WTC11 (cell line): Measurements from ENCODE around the gene HIF1A. TPM values are rescaled to one million over a fixed set of nuclear protein-coding genes. Genes with fewer than 3 reads are reported as not detected.

Experiments
- ATAC-seq: fragments of 200-7000 bp; cut with Tn5 transposase; 2 replicates; pipeline ENCODE4 v1.10.0; 2021; ENCODE audit warnings: mild to moderate bottlenecking, moderate library complexity
- CTCF ChIA-PET: fragments of 300-600 bp; sonication (Branson Sonifier 250); formaldehyde crosslinking; loops from one replicate; lab custom pipeline; 2021; ENCODE audit warnings: antibody characterized with exemption; lab: Charles Lee
- POLR2A ChIA-PET: fragments of 350-600 bp; sonication (Branson Sonifier 250); formaldehyde crosslinking; loops from one replicate; lab custom pipeline; 2021; ENCODE audit warnings: antibody characterized with exemption; lab: Charles Lee
- DNase-seq: peaks from one replicate; pipeline ENCODE4 v3.0.0; 2021; ENCODE audit warnings: low spot score
- H3K27ac Mint-ChIP-seq: 2 replicates; pipeline ENCODE4 v1.8.0; 2021; ENCODE audit warnings: mixed read lengths
- H3K27me3 Mint-ChIP-seq: 2 replicates; pipeline ENCODE4 v1.8.0; 2021; ENCODE audit warnings: low read depth, mild to moderate bottlenecking, moderate library complexity, mixed read lengths
- H3K36me3 Mint-ChIP-seq: 2 replicates; pipeline ENCODE4 v1.8.0; 2021; ENCODE audit warnings: mixed read lengths
- H3K4me1 Mint-ChIP-seq: 2 replicates; pipeline ENCODE4 v1.8.0; 2022; ENCODE audit warnings: mixed read lengths
- H3K4me3 Mint-ChIP-seq: 2 replicates; pipeline ENCODE4 v1.8.0; 2021; ENCODE audit warnings: mild to moderate bottlenecking, moderate library complexity, mixed read lengths
- H3K9me3 Mint-ChIP-seq: 2 replicates; pipeline ENCODE4 v1.8.0; 2021; ENCODE audit warnings: mixed read lengths
- E2F4 ChIP-seq: sonication (generic); formaldehyde crosslinking; IDR thresholded peaks from 2 replicates; pipeline ENCODE4 v1.8.1; 2022; ENCODE audit warnings: low read depth, mild to moderate bottlenecking, moderate library complexity, missing genetic modification reagents, borderline replicate concordance
- FOXP4 ChIP-seq: sonication (generic); formaldehyde crosslinking; IDR thresholded peaks from 2 replicates; pipeline ENCODE4 v1.8.0; 2022; ENCODE audit warnings: mild to moderate bottlenecking, missing genetic modification reagents
- KAT7 ChIP-seq: sonication (generic); formaldehyde crosslinking; IDR thresholded peaks from 2 replicates; pipeline ENCODE4 v1.8.1; 2023; ENCODE audit warnings: missing genetic modification reagents, mild to moderate bottlenecking, borderline replicate concordance
- PREB ChIP-seq: sonication (generic); formaldehyde crosslinking; IDR thresholded peaks from 2 replicates; pipeline ENCODE4 v1.8.1; 2022; ENCODE audit warnings: mild to moderate bottlenecking, missing genetic modification reagents, moderate library complexity, borderline replicate concordance
- STAT6 ChIP-seq: sonication (generic); formaldehyde crosslinking; conservative IDR thresholded peaks from 2 replicates; pipeline ENCODE4 v1.8.1; 2023; ENCODE audit warnings: mild to moderate bottlenecking, low read depth, missing genetic modification reagents, moderate library complexity
- ZBTB43 ChIP-seq: sonication (generic); formaldehyde crosslinking; IDR thresholded peaks from 2 replicates; pipeline ENCODE4 v1.8.1; 2023; ENCODE audit warnings: mild to moderate bottlenecking, missing genetic modification reagents
- ZNF396 ChIP-seq: fragments of 250-450 bp; sonication (Bioruptor Pico); IDR thresholded peaks from 2 replicates; pipeline ENCODE4 v1.8.0; 2021; ENCODE audit warnings: mild to moderate bottlenecking, moderate library complexity, borderline replicate concordance
- total RNA-seq: library from RNA; stranded (reverse); gene quantifications from 3 replicates; pipeline ENCODE4 v1.2.3, GENCODE V29; 2021
- TF ChIP-seq, protein P1 (sequence below): sonication (generic); formaldehyde crosslinking; IDR thresholded peaks from 2 replicates; pipeline ENCODE4 v1.8.1; 2023; ENCODE audit warnings: mild to moderate bottlenecking, missing genetic modification reagents
- TF ChIP-seq, protein P2 (sequence below): sonication (generic); formaldehyde crosslinking; IDR thresholded peaks from 2 replicates; pipeline ENCODE4 v1.8.0; 2023; ENCODE audit warnings: mild to moderate bottlenecking, missing genetic modification reagents
- TF ChIP-seq, protein P3 (sequence below): sonication (generic); formaldehyde crosslinking; conservative IDR thresholded peaks from 2 replicates; pipeline ENCODE4 v1.8.1; 2022; ENCODE audit warnings: mild to moderate bottlenecking, missing genetic modification reagents
- TF ChIP-seq, protein P4 (sequence below): sonication (generic); formaldehyde crosslinking; IDR thresholded peaks from 2 replicates; pipeline ENCODE4 v1.8.0; 2022; ENCODE audit warnings: missing genetic modification reagents
- TF ChIP-seq, protein P5 (sequence below): fragments of 250-450 bp; sonication (Bioruptor Pico); IDR thresholded peaks from 2 replicates; pipeline ENCODE4 v1.9.0; 2021; ENCODE audit warnings: mild to moderate bottlenecking

Gene HIF1A
- total RNA-seq, 1 experiment from 2014 or later, result 165 TPM

- TF ChIP-seq, protein P1, sequence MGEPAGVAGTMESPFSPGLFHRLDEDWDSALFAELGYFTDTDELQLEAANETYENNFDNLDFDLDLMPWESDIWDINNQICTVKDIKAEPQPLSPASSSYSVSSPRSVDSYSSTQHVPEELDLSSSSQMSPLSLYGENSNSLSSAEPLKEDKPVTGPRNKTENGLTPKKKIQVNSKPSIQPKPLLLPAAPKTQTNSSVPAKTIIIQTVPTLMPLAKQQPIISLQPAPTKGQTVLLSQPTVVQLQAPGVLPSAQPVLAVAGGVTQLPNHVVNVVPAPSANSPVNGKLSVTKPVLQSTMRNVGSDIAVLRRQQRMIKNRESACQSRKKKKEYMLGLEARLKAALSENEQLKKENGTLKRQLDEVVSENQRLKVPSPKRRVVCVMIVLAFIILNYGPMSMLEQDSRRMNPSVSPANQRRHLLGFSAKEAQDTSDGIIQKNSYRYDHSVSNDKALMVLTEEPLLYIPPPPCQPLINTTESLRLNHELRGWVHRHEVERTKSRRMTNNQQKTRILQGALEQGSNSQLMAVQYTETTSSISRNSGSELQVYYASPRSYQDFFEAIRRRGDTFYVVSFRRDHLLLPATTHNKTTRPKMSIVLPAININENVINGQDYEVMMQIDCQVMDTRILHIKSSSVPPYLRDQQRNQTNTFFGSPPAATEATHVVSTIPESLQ, result no peak
- TF ChIP-seq, protein P2, sequence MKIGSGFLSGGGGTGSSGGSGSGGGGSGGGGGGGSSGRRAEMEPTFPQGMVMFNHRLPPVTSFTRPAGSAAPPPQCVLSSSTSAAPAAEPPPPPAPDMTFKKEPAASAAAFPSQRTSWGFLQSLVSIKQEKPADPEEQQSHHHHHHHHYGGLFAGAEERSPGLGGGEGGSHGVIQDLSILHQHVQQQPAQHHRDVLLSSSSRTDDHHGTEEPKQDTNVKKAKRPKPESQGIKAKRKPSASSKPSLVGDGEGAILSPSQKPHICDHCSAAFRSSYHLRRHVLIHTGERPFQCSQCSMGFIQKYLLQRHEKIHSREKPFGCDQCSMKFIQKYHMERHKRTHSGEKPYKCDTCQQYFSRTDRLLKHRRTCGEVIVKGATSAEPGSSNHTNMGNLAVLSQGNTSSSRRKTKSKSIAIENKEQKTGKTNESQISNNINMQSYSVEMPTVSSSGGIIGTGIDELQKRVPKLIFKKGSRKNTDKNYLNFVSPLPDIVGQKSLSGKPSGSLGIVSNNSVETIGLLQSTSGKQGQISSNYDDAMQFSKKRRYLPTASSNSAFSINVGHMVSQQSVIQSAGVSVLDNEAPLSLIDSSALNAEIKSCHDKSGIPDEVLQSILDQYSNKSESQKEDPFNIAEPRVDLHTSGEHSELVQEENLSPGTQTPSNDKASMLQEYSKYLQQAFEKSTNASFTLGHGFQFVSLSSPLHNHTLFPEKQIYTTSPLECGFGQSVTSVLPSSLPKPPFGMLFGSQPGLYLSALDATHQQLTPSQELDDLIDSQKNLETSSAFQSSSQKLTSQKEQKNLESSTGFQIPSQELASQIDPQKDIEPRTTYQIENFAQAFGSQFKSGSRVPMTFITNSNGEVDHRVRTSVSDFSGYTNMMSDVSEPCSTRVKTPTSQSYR (CRISPR knock-in tag), result no peak
- TF ChIP-seq, protein P3, sequence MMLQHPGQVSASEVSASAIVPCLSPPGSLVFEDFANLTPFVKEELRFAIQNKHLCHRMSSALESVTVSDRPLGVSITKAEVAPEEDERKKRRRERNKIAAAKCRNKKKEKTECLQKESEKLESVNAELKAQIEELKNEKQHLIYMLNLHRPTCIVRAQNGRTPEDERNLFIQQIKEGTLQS (CRISPR knock-in tag), result no peak
- no peak for TF ChIP-seq KAT7 (CRISPR knock-in tag)
- no peak for TF ChIP-seq ZNF396 (CRISPR knock-in tag)
- TF ChIP-seq PREB (CRISPR knock-in tag), result no peak
- TF ChIP-seq, protein P4, sequence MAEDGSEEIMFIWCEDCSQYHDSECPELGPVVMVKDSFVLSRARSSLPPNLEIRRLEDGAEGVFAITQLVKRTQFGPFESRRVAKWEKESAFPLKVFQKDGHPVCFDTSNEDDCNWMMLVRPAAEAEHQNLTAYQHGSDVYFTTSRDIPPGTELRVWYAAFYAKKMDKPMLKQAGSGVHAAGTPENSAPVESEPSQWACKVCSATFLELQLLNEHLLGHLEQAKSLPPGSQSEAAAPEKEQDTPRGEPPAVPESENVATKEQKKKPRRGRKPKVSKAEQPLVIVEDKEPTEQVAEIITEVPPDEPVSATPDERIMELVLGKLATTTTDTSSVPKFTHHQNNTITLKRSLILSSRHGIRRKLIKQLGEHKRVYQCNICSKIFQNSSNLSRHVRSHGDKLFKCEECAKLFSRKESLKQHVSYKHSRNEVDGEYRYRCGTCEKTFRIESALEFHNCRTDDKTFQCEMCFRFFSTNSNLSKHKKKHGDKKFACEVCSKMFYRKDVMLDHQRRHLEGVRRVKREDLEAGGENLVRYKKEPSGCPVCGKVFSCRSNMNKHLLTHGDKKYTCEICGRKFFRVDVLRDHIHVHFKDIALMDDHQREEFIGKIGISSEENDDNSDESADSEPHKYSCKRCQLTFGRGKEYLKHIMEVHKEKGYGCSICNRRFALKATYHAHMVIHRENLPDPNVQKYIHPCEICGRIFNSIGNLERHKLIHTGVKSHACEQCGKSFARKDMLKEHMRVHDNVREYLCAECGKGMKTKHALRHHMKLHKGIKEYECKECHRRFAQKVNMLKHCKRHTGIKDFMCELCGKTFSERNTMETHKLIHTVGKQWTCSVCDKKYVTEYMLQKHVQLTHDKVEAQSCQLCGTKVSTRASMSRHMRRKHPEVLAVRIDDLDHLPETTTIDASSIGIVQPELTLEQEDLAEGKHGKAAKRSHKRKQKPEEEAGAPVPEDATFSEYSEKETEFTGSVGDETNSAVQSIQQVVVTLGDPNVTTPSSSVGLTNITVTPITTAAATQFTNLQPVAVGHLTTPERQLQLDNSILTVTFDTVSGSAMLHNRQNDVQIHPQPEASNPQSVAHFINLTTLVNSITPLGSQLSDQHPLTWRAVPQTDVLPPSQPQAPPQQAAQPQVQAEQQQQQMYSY (CRISPR knock-in tag), result no peak
- no peak for TF ChIP-seq FOXP4 (CRISPR knock-in tag)
These were observed 13.9 kb upstream of the HIF1A start (continued) for GRCh38 chr14:61681413-61681812.

- H3K9me3 Mint-ChIP-seq, result peaks cover 18% of the 10 kb centered on the region
- no peak for TF ChIP-seq E2F4 (CRISPR knock-in tag)
- TF ChIP-seq STAT6 (CRISPR knock-in tag), result no peak
- TF ChIP-seq, protein P5, sequence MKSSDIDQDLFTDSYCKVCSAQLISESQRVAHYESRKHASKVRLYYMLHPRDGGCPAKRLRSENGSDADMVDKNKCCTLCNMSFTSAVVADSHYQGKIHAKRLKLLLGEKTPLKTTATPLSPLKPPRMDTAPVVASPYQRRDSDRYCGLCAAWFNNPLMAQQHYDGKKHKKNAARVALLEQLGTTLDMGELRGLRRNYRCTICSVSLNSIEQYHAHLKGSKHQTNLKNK (CRISPR knock-in tag), result no peak
- no peak for TF ChIP-seq ZBTB43
- DNase-seq (no peak), ATAC-seq (no peak)
- peaks cover 6% of the 10 kb centered on the region; the same call in 1 of the 2 replicates for H3K36me3 Mint-ChIP-seq
- H3K27ac Mint-ChIP-seq, result no peak overlapping the region
- peaks cover 13% of the 10 kb centered on the region for H3K4me1 Mint-ChIP-seq
- H3K27me3 Mint-ChIP-seq, result no peaks in the 10 kb centered on the region
- CTCF ChIA-PET, result no interaction called here
- H3K4me3 Mint-ChIP-seq, result no peak overlapping the region
- POLR2A ChIA-PET, result no interaction called here
These were observed 12.2 kb upstream of the HIF1A start for GRCh38 chr14:61683108-61683507.
